GM19468 (cell line): Measurements from ENCODE around the gene GPR162.

Experiments
- ATAC-seq: cut with Tn5 transposase; IDR thresholded peaks from one replicate; pipeline ENCODE4 v1.9.1; 2021; ENCODE audit warnings: mild to moderate bottlenecking, moderate library complexity, moderate number of reproducible peaks; ENCODE audit not compliant: unreplicated experiment; ENCODE audit errors: extremely low read depth

Gene GPR162, protein sequence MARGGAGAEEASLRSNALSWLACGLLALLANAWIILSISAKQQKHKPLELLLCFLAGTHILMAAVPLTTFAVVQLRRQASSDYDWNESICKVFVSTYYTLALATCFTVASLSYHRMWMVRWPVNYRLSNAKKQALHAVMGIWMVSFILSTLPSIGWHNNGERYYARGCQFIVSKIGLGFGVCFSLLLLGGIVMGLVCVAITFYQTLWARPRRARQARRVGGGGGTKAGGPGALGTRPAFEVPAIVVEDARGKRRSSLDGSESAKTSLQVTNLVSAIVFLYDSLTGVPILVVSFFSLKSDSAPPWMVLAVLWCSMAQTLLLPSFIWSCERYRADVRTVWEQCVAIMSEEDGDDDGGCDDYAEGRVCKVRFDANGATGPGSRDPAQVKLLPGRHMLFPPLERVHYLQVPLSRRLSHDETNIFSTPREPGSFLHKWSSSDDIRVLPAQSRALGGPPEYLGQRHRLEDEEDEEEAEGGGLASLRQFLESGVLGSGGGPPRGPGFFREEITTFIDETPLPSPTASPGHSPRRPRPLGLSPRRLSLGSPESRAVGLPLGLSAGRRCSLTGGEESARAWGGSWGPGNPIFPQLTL

DNA sequence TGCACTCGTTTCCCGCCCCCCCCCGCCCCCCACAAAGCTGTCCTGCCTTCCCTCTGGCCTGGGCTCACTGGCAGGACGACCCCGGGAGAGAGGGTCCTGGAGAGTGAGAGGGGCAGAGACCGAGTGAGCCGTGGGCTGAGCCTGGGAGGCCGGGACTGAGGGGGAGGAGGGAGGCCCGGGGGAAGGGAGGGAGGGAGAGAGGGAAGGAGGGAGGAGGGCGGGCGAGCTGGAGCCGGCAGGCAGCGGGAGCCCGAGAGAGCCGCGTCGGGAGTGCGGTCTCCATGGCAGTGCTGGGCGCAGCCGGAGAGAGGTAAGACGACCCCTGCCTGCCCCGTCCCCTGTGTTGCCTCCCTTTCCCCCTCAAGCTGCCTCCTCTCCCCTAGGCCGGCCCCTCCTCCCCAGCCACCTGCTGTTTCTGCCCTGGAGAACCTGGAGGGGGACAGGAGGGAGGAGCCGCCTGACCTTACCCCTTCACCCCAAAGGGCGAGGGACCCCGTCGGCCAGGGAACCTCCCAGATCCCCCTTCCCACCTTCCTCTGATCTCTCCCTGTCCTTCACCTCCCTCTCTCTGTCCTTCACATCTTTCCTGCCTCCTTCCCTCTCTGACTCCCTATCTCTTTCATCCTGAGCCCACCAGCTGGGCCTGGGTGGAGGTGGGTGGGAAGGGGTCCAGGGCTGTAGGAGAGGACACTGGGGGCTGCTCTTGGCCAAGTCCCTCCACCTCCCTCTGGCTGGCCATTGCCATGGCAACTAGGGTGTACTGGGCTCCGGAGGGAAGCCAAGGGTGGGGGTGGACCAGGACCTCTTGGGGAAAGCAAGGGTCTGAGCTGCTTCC is at the start of gene GPR162:
Gene GPR162, plus strand, starts transcription at position 231 of the 835 bp plus-strand sequence. CDS start 2,078 bp downstream, outside the sequence.
- ATAC-seq = no peak

DNA sequence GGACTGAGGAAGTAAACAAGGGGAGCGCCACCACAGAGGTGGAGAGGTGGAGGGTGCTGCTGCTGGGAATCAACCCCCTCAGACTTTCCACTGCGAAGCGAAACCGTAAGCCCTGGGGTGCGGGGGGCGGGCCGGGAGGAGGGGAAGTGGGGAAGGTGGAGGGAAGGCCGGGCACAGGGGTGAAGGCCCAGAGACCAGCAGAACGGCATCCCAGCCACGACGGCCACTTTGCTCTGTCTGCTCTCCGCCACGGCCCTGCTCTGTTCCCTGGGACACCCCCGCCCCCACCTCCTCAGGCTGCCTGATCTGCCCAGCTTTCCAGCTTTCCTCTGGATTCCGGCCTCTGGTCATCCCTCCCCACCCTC is 49.3 kb upstream of the GPR162 start, which contains the start of gene LAG3:
Gene LAG3, plus strand, starts transcription at position 190 of the 365 bp plus-strand sequence. CDS start 333 bp downstream, outside the sequence.
- ATAC-seq = no peak

DNA sequence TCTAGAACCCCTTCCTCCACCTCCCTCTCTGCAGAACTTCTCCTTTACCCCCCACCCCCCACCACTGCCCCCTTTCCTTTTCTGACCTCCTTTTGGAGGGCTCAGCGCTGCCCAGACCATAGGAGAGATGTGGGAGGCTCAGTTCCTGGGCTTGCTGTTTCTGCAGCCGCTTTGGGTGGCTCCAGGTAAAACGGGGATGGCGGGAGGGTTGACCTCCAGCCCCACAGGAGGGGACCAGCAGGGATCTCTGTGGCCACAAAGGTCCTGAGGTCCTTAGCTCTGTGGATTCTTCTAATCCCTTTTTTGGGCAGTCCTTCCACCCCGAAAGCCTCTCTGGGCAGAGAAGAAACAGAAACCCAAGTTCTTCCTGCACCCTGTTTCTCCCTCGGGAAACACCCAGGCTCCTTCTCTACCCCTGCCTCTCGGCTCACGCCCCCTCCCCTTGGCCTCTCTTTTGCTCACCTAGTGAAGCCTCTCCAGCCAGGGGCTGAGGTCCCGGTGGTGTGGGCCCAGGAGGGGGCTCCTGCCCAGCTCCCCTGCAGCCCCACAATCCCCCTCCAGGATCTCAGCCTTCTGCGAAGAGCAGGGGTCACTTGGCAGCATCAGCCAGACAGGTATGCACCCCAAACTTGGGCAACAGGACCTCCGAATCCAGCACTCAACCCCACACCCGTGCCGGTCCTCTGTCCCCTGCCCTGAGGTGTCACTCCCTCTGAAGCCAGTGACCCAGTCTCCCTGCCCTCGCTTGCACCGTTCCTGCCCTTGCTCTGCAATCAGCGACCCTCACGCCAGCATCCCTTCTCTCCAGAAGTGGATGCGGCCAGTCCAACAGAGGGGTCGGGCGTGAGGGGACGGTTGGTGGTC is 48.7 kb upstream of the GPR162 start:
- ATAC-seq = no peak

- no peak for ATAC-seq
These were observed 47.9 kb upstream of the GPR162 start for GRCh38 chr12:6773590-6774351.

DNA sequence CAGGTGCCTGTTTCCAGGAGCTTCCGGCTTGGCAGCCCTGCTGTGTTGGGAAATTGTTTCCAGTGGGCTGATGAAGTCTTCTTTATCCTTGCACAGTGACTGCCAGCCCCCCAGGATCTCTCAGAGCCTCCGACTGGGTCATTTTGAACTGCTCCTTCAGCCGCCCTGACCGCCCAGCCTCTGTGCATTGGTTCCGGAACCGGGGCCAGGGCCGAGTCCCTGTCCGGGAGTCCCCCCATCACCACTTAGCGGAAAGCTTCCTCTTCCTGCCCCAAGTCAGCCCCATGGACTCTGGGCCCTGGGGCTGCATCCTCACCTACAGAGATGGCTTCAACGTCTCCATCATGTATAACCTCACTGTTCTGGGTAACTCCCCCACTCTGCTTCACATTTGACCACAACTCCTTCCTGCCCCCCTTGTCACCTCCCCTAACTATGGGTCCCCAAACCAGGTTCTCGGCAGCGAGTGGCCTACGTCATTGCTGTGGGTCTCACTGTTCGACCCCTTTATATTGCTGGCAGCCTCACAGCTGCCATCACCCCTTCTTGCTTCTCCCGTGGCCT is 47.0 kb upstream of the GPR162 start:
- ATAC-seq = no peak

DNA sequence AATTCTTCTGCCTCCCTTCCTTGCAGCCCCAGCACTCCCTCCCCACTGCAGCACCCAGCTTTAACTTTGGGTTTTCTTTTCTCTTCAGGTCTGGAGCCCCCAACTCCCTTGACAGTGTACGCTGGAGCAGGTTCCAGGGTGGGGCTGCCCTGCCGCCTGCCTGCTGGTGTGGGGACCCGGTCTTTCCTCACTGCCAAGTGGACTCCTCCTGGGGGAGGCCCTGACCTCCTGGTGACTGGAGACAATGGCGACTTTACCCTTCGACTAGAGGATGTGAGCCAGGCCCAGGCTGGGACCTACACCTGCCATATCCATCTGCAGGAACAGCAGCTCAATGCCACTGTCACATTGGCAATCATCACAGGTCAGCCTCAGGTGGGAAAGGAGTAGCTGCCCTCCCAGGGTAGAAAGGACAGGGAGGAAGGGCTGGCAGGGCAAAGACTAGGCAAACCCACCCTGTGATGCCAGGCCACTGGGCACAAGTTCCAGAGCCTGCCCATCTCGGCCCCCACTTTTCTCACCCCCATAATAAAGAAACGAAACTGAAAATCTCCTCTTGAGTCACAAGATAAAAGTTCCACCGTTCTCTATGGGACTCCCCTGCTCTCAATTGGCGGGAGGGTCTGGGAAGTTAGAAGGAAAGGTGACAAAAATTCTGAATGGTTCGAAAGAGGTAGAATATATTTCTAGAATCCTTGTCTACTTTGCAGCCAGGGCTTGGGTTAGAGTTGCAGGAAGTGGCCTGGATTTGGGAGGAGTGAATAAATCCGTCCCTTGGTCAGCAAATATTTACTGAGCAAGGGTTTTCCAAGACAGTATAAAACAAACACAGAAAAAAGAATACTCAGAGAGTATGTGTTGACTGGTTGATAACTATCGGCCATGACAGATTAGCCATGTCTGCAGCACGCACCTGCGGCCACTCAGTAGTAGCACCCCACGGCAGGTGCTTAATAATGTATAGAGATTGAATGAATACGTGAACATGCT is 46.1 kb upstream of the GPR162 start:
- ATAC-seq = no peak

GRCh38 chr12:6777386-6777785 is 44.2 kb upstream of the GPR162 start:
- ATAC-seq = no peak

DNA sequence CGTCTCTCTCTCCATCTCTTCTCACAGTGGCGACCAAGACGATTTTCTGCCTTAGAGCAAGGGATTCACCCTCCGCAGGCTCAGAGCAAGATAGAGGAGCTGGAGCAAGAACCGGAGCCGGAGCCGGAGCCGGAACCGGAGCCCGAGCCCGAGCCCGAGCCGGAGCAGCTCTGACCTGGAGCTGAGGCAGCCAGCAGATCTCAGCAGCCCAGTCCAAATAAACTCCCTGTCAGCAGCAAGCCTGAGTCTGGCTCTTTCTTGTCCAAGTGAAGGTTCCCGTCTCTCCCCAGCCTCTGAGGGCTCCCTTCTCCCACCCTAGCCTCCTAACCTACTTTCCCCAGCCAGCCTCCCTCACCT is 43.4 kb upstream of the GPR162 start:
- no peak for ATAC-seq

- peak; percentile 39 for ATAC-seq
These were observed 42.8 kb upstream of the GPR162 start for GRCh38 chr12:6778574-6779550.

DNA sequence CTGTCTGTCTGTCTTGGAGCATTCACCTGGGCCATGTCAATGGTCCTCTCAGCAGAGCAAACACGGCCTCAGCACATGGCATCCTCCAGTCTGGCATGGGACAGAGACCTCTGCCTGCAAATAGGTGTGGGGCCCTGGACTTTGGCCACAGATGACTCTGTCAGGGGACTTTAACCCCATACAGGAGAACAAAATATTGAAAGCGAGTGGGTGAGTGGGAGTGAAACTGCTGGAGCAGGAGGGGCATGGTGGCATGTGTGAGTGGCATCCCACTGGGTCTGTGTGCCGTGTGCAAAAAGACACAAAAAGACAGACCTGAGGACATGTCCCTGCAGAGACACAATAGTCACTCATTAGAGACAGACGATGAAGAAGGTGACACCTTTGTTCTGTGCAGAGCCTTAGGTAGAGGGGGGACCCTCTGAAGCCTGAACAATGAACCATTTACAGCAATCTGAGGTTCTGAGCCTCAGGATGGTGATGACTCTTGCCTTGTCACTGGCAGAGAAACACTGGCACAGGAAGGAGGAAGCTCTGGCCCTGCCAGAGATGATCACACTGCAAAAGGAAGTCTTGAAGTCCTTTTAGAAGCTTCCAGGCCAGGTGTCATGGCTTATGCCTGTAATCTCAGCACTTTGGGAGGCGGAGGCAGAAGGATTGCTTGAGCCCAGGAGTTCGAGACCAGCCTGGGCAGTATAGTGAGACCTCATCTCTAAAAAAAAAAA is 41.8 kb upstream of the GPR162 start:
- no peak for ATAC-seq

GRCh38 chr12:6780573-6780972 is 41.0 kb upstream of the GPR162 start:
- ATAC-seq = no peak

DNA sequence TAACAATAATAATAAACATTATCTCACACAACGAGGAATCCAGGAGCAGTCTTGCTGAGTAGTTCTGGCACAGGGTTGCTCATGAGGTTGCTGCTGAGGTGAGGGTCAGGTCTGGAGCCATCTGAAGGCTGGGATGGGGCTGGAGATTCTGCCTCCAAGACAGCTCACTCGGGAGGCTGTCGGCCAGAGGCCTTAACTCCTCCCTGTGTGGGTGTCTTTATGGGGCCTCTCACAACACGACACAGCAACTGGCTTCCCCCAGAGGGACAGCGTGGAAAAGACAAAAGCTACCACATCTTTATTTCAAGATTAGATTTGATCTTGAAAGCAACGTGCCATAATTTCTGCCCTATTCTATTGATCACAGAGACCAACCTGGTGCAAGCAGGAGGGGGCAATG is 39.5 kb upstream of the GPR162 start:
- no peak for ATAC-seq

GRCh38 chr12:6782850-6783566 is 38.6 kb upstream of the GPR162 start:
- no peak for ATAC-seq

- ATAC-seq = no peak
These were observed 37.8 kb upstream of the GPR162 start for GRCh38 chr12:6783828-6784227.

- ATAC-seq = no peak
These were observed 37.3 kb upstream of the GPR162 start for GRCh38 chr12:6784296-6784695.
